ENCODE measurements around the gene ARMC7. TPM values are rescaled to one million over a fixed set of nuclear protein-coding genes. Genes with fewer than 3 reads are reported as not detected.
A peak's percentile ranks its signal among the peaks of the same experiment; 100 is the strongest.

ARMC7 gene
- total and polyA plus RNA-seq, 2 of the 4 experiments (the other 2 are of a cell fraction): 1.8 to 6.9 TPM

DNA sequence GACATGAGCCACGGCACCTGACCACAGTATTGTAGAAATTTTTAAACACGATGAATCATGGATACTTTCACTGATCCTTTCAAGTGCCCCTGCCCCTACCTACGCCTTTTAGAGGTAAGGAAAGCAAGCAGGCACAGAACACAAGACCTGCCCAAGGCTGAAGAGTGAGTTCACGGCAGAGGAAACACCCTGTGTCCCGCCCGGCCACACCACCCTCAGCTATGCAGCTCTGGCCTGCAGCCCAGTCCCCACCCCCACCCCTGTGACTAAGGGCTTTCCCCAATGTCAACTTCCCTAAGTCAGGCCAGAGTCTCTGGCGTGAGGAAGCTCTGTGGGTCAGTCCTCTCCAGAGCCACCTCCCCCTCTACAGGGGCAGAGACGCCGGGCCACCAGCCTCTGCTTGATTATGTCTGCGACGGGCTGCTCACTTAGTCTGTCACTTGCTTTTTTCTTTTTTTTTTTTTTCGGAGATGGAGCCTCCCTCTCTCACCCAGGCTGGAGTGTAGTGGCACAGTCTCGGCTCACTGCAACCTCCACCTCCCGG lies 13.6 kb upstream of the ARMC7 start:
- H3K18ac ChIP-seq (ENCODE audit: low read depth, low read length): no peak overlapping the region
- H3K4me1 ChIP-seq (ENCODE audit: control insufficient read depth, insufficient read depth, low read length): peaks cover 17% of the 10 kb centered on the region
- 0% methylated on average over 1 of the region's 14 CpGs; no CpG with 5 or more reads in 1 of the 2 experiments for WGBS, 2 experiments (ENCODE audit: extremely low coverage in 2 of 2, insufficient read length in 1 of 2)
- dilution Hi-C loops (cut with HindIII; ENCODE audit: low sequenced_read_pairs, unreplicated experiment) (no loop called here), in situ Hi-C loops (cut with MboI; ENCODE audit: low sequenced_read_pairs) (no loop called here), intact Hi-C loops (cut with micrococcal nuclease) (no loop called here)
- H2BK5ac ChIP-seq (ENCODE audit: low read depth, low read length, poor library complexity, severe bottlenecking): no peak overlapping the region
- H3K4me2 ChIP-seq (ENCODE audit: low read depth, low read length): peak overlapping the region; percentile 4; the same call in 1 of the 2 replicates
- H3K9me3 ChIP-seq (ENCODE audit: control insufficient read depth, insufficient read depth, low read length): no peaks in the 10 kb centered on the region
- TF ChIP-seq, protein P1, sequence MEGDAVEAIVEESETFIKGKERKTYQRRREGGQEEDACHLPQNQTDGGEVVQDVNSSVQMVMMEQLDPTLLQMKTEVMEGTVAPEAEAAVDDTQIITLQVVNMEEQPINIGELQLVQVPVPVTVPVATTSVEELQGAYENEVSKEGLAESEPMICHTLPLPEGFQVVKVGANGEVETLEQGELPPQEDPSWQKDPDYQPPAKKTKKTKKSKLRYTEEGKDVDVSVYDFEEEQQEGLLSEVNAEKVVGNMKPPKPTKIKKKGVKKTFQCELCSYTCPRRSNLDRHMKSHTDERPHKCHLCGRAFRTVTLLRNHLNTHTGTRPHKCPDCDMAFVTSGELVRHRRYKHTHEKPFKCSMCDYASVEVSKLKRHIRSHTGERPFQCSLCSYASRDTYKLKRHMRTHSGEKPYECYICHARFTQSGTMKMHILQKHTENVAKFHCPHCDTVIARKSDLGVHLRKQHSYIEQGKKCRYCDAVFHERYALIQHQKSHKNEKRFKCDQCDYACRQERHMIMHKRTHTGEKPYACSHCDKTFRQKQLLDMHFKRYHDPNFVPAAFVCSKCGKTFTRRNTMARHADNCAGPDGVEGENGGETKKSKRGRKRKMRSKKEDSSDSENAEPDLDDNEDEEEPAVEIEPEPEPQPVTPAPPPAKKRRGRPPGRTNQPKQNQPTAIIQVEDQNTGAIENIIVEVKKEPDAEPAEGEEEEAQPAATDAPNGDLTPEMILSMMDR (conservative IDR thresholded peaks at IDR 0.05; ENCODE audit: low read depth, low read length): no peak
- TF ChIP-seq BHLHE40 (IDR thresholded peaks at IDR 0.05; ENCODE audit: low read depth, low read length) (no peak), SMC3 (IDR thresholded peaks at IDR 0.05; ENCODE audit: low read depth, low read length) (no peak), RFX5 (IDR thresholded peaks at IDR 0.05; ENCODE audit: low read depth, low read length) (no peak), NFE2L2 (IDR thresholded peaks at IDR 0.05; ENCODE audit: low read depth, low read length) (peak; percentile 67), FOS (IDR thresholded peaks at IDR 0.05; ENCODE audit: low read depth, low read length) (peak; percentile 35; the same call in 1 of the 2 replicates)
- peak overlapping the region; percentile 76 for H2BK20ac ChIP-seq (ENCODE audit: low read depth, low read length)
- no peak overlapping the region for H3K9ac ChIP-seq (ENCODE audit: low read depth, low read length)
- no peak overlapping the region for H4K5ac ChIP-seq (ENCODE audit: low read depth, low read length)
- H2BK120ac ChIP-seq (ENCODE audit: low read depth, low read length): peak overlapping the region; percentile 59; the same call in 1 of the 2 replicates
- H4K8ac ChIP-seq (ENCODE audit: low read depth in 2 of 2, low read length in 2 of 2): peak overlapping the region in 1 of 2 experiments; percentile 16; a peak in 1 of 4 replicates
- H3K27ac ChIP-seq (ENCODE audit: insufficient read depth, low read length): no peak overlapping the region
- CTCF ChIA-PET: interaction anchor here (1.0 kb wide), 2 partner anchors 18 to 37 kb away, joined by 3 read pairs; no protein-coding TSS in a partner anchor
- H3K14ac ChIP-seq (replicated peaks; ENCODE audit: low read depth, low read length): no peak overlapping the region
- no peaks in the 10 kb centered on the region; the same call in none of the 2 replicates for H4K20me1 ChIP-seq (ENCODE audit: insufficient read depth, low read length)
- peak; percentile 77 for ATAC-seq (ENCODE audit: low read depth)
- H2BK15ac ChIP-seq (ENCODE audit: low read depth, low read length): no peak overlapping the region
- peak overlapping the region; percentile 55 for H2AFZ ChIP-seq (replicated peaks; ENCODE audit: low read length, poor library complexity)
- peak; percentile 69 for DNase-seq
- POLR2A ChIA-PET (ENCODE audit: unreplicated experiment): no interaction called here
- H3K4me3 ChIP-seq (ENCODE audit: insufficient read depth, low read depth, low read length): no peak overlapping the region
- no peak overlapping the region for H3K56ac ChIP-seq (ENCODE audit: extremely low read depth, insufficient read depth, low read length)
- H3K36me3 ChIP-seq (ENCODE audit: control insufficient read depth, insufficient read depth, low read length): peaks cover 9% of the 10 kb centered on the region
- no peak overlapping the region for H3K23ac ChIP-seq (ENCODE audit: low read depth, low read length)
- no peaks in the 10 kb centered on the region for H3K27me3 ChIP-seq (ENCODE audit: control insufficient read depth, insufficient read depth, low read length)
- H2AK5ac ChIP-seq (ENCODE audit: low read depth, low read length): peak overlapping the region; percentile 32
- H3K9me1 ChIP-seq (ENCODE audit: insufficient read depth, low read length): peaks cover 12% of the 10 kb centered on the region
- H4K91ac ChIP-seq (ENCODE audit: insufficient read depth, low read depth, low read length): peak overlapping the region; percentile 8; the same call in 1 of the 2 replicates
- peaks cover 0 to 19% of the 10 kb centered on the region in 2 experiments; a peak in 1 of 4 replicates for H3K79me1 ChIP-seq (ENCODE audit: low read depth in 1 of 2, low read length in 2 of 2)
- BruUV-seq (replicated peaks): no TSS peak
- peak overlapping the region; percentile 74; the same call in 1 of the 2 replicates for H3K4ac ChIP-seq (ENCODE audit: low read depth, low read length)
- H2AK9ac ChIP-seq (replicated peaks; ENCODE audit: low read depth, low read length, poor library complexity): no peak overlapping the region
